ENCODE data around the gene PTPN7.

The PTPN7 gene

DNA sequence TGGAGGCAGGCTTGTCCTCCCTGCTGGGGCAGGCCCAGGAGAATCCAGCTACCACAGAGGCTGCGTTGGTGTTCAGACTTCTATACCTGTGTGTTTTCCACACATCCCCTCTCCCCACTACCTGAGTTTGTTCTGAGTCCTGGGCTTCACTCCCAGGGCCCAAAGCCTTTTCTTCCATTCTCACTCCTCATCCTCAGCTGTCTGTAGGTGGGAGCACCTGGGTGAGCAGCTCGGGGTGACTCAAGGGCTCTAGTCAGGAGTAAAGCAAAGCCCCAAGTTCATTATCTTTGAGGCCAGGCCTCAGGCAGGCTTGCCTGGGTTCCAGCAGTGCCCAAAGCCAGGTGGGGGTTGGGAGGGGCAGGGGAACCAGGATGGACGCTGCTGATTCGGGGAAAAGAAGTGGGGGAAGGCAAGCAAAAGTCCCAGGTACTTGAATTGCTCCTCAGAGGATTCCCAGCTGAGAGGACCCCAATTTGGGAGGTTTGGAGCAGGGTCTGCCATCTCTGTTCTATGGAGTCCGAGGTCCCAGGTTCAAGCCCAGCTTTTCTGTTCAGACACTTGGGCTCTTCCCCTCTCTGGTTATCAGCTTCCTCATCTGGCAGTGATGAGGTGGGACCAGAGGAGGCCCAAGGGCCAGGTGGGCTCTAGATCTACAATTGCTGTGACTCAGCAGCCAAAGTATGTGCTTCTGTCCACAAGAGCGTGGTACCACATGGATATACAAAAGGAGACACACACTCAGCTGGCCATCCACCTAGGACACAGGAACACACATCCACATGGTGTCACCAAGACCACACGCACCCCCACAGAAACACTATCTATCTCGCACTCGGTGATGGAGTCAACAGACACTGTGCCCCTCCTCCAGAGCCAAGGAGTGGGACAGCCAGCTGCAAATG lies 5.8 kb upstream of the PTPN7 start:
- no peak for DNase-seq

DNA sequence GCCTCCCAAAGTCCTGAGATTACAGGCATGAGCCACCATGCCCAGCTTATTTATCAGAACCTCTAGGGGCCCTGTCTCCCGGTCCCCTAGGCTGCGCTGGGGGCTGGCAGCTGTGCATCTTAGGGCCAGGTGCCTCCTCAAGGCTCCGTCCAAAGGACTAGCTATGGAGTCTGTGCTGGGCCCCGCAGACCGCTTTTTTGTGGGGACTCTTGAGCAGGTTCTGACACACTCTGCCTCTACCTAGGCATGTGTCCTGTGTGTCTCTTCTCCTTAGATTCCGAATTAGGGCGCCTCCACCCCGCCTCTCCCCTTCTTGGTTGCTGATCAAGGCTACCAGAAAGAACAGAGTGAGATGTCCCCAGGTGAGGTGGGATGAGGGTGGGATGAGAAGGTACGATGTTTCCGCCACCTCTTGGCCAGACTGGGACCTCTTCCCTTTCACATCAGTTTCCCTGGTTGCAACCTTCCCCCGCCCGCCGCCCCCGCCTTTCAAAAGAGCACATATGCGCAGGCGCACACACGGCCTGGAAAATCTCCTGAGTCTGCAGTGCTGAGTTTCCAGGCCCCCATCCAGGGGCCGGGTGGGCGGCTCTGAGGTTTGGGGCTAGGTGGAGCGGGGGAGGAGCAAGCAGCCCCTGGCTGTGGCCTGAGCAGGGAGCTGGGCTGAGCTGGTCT lies 5.0 kb upstream of the PTPN7 start:
- no peak for DNase-seq

DNA sequence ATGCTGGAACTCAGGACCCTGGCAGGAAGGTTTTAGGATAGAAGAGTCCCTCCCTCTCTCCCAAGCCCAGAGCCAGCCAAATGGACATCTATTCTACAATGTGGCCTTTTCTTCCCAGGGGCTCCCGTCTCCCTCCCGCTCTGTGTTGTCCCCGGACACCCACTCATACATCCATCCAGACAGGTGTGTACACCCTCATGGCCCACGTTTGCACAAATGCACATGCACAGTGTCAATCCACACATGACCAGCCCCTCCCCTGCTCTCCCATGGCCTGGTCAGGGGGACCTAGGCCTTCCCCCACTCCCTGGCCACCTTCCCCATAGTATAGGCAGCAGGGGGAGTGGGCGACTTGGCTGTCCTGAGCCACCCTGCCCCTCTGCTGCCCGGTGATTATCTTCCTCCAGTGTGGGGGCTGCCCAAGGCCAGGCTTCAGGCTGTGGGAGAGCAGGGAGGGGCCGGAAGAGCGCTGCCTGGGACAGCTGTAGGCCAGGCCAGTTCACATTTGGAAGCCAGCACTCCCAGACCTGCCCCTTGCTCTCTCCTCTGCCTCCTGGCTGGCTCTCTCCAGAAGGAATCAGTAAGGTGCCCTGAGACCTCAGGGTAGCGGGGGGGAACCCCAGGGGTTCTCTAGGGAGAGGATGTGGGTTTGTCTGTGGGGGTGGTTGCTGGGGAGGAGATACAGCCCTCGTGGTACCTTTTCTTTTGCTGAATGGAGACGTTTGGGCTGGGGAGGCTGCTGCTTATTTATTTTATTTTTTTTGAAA lies 4.1 kb upstream of the PTPN7 start:
- DNase-seq: peak; percentile 81

DNA sequence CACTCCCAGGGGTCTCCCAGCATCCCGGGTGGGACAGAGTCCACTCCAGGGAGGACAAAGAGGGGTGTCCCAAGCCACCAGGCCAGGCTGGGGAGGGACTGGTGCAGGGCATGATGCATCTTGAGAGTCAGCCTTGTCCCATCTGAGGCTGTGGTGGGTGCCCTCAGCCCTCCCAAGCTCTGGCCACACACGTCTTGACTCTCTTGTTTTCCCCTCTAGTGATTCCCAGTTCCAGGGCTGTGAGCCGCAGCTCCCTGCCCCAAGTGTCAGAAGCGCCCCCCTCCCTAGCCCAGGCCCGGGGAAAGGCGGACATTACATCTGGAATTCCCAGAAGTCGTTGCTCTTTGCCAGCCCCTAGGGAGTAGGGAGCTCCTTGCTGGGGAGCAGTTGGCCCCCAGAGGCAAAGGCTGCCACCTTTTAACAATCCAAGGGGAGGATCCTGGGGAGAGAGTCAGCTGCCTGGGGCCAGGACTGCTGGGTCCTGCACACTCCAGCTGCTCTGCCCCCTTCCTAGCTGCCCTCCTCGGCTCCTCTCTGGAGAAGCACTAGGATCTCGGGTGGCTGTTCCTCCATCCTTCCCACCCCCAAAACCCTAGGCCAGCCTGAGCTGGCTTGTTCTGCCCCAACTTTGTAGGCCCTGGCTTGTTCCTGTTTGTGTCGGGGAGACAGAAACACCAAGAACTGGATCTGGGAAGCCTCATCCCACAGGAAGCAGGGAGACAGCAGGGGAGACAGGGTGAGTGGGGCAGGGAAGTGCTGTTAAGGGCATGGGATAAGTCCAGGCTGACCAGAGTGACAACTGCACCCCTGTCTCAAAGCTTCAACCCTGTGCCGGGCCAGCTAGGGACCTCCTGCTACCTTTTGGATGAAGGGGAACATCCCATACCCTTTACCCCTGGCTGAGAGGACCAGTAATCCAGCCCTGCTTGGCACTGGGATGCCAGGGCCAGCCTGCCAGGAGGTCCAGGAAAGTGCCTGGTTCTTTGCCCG lies 3.2 kb upstream of the PTPN7 start:
- DNase-seq: no peak

- DNase-seq: no peak
Measured at GRCh38 chr1:202162418-202163280, 2.2 kb upstream of the PTPN7 start.

DNA sequence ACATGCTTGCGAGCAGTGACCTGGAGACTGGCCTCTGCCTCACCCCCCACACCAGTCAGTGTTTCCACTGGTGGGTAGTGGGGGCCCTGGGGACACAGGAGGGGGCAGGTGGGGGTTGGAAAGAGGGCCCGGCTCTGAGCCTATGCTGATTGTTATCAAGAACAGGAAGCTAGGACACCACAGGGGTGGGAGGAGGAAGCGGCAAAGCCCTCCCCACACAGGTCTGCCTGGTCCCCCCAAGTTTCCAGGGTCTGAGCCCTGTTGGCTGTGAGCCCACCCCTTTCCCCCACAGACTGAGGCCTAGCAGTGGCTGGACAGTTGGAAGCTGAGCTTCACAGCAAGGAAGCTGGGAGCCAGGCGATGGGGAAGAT lies 1.6 kb upstream of the PTPN7 start:
- DNase-seq: peak; percentile 45

- no peak for DNase-seq
Measured at GRCh38 chr1:202161151-202162046, 997 bp upstream of the PTPN7 start.

- DNase-seq: peak; percentile 63
Measured at GRCh38 chr1:202159534-202160371, 649 bp downstream of the PTPN7 start.

DNA sequence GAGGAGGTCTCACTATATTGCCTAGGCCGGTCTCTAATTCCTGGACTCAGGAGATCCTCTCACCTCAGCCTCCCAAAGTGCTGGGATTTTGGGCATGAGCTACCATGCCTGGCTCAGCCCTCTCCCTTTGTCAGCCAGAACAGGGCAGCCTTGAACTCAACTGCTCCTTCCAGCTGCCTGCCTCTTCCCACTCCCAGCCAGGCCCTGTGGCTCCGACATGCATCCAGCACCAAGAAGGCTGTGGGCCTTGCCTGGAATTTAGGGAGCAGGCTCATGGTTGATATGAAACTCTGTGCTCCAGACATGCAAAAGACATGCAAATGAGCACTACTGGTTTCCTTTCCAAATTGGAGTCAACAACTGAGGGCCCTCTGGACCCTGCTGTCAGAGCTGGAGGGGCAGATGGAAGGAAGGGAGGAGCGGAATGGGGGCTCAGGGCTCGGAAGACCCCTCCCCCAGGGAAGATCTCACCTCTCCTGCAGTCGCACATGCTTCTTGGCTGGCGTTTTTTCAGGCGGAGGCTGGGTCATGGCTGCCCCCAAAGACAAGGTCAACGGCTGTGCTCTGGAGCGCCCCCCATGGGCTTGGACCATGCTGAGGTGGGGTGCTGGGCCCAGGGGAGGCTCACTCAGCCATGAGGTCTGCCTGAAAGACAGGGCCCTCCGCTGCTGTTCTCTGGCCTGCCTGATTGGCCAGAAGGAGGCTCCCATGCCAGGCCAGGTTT lies 1.4 kb downstream of the PTPN7 start:
- no peak for DNase-seq

DNA sequence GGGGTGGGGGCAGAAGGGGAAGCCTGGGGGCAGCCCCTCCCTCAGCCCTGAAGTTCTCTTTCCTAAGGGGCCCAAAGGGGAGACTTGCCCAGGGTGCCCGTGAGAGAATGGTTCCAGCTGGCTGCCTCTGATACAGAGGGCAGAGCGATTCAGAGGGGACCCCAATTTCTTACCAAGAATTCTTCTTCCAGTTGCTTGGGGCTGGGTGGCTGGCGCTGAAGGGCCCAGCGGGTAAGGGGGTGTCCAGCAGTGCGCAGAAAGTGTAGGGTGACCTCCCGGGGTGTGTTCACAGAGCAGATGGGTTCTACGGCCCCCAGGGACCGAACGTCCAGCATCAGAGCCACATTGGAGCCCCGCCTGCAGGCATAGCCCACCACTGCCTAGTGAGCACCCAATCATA lies 2.5 kb downstream of the PTPN7 start:
- DNase-seq: no peak

DNA sequence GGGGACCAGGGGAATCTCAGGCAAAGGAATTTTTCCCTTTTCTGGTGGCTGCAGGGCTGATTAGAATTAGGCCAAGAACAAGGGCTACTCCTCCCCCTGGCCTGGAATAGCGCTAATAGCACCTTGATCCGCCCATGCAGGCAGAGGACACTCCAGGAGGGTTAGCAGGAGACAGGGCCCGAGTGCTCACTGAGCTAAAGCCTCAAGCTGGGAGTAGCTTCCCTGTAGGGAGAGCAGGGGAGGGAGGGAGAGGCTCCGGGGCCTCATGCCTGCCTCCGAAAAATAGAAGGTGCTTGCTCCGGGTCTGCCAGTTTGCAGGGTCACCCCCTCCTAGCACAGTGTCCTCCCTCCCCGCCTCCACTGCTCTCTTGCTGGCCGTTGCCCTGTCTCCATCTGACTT lies 3.8 kb downstream of the PTPN7 start:
- DNase-seq: no peak

- no peak for DNase-seq
Measured at GRCh38 chr1:202155478-202156021, 4.9 kb downstream of the PTPN7 start.

GRCh38 chr1:202154766-202155477 lies 5.5 kb downstream of the PTPN7 start:
- peak; percentile 55 for DNase-seq

DNA sequence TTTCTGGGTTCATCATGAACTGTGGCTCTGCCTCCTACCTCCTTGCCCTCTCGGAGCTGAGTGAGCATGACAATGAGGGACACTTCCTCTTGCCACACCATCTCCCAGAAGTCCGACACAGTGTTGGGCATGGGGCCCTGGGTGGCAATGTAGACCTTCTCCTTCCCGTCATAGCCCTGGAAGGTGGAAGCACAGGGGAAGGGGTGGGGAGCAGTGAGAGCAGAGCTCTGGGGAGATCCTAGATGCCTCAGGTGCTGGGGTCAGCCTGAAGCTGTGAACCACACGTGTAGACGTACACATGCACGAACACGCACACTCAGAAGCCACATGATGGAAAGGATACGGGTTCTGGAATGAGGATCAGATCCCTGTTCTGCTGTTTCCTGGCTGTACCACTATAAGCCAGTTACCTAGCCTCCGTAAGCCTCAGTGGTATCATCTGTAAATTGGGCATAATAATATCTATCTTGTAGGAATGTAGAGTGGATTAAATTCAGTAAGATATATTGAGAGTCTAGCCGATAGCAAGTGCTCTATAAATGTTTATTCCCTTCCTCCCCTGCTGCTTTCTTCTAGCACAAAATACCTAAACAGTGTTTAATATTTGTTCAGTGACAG lies 6.1 kb downstream of the PTPN7 start:
- DNase-seq: no peak

- DNase-seq: no peak
Measured at GRCh38 chr1:202153284-202153683, 7.1 kb downstream of the PTPN7 start.

DNA sequence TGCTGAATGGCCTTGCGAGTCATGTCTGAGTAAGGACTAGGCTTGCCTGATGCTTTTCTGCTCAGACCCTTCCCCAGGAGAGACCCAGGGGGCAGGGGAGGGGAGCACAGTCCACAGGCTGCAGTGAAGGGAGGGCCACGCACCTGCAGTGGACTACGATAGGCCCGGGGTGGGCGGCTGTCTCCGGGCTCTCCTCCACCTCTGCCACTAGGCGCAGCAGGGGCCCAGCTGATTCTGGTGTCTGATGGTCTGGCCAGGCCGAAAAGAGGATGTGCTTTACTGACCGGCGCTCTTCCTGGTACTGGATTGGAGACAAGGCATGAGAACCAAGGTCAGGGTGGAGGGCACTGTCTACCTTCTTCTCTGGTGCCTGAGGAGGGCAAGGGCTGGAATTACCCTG lies 8.0 kb downstream of the PTPN7 start:
- DNase-seq: no peak

DNA sequence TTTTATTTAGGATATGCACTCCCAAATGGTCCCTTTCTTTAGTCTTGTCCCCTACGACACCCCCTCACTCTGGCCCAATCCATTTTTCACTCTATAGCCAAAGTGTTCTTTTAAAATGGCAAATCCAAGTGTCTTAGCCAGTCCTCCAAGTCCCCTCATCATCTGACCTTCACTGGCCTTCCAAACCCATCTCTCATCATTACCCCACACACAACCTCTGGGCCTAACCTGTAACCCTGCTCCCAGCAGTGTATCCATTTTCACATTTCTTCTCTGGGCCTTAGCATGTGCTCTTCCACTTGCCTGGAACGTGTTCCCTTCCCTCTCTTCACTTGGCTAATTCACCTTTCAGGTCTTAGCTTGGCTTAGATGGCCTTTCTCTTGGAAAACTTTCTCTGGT lies 9.4 kb downstream of the PTPN7 start:
- DNase-seq: no peak
